A673 (cell line): ENCODE data around the gene PDE4A.
A peak's percentile ranks its signal among the peaks of the same experiment; 100 is the strongest.

Source experiments
- CTCF ChIP-seq: fragments of 300-800, 200-600 bp; sonication (generic); conservative IDR thresholded peaks from 2 replicates; pipeline ENCODE4 v1.5.1; 2017; ENCODE audit warnings: low read depth, mild to moderate bottlenecking, antibody characterized with exemption, low read length, moderate library complexity, mixed read lengths
- EZH2 ChIP-seq: fragments of 200-600 bp; sonication (generic); IDR thresholded peaks from 2 replicates; pipeline ENCODE4 v1.6.1; 2017; ENCODE audit warnings: borderline replicate concordance, low read depth, mild to moderate bottlenecking, mixed read lengths, antibody characterized with exemption, low read length; ENCODE audit not compliant: poor library complexity, severe bottlenecking

- TF ChIP-seq EZH2 (no peak), CTCF (peak; percentile 45)
Observed at GRCh38 chr19:10418485-10419199, 1.7 kb upstream of the PDE4A start.
